Activated naive CD4-positive, alpha-beta T cell treated with anti-CD3 and anti-CD28 coated beads, Interleukin-2, amount 10 ng/mL, durations not matched to agents 7 days and 5 days (primary cell): ENCODE measurements around the gene PTPRK.

Source experiments
- CTCF ChIA-PET: fragments of 350-600 bp; sonication (Branson Sonifier 250); formaldehyde crosslinking; loops from one replicate; lab custom pipeline; 2021; ENCODE audit warnings: antibody characterized with exemption; lab: Charles Lee
- DNase-seq: peaks from one replicate; pipeline ENCODE4 v3.0.0-alpha.2; 2020
- H3K27ac Mint-ChIP-seq: one replicate; pipeline ENCODE4 v1.8.0; 2021; ENCODE audit warnings: mild to moderate bottlenecking, moderate library complexity, mixed read lengths
- H3K27me3 Mint-ChIP-seq: one replicate; pipeline ENCODE4 v1.8.0; 2021; ENCODE audit warnings: mild to moderate bottlenecking, mixed read lengths
- H3K36me3 Mint-ChIP-seq: one replicate; pipeline ENCODE4 v1.8.0; 2021; ENCODE audit warnings: mixed read lengths
- H3K4me1 Mint-ChIP-seq: one replicate; pipeline ENCODE4 v1.8.0; 2021; ENCODE audit warnings: mixed read lengths
- H3K4me3 Mint-ChIP-seq: one replicate; pipeline ENCODE4 v1.8.0; 2021; ENCODE audit warnings: mild to moderate bottlenecking, moderate library complexity, mixed read lengths
- H3K9me3 Mint-ChIP-seq: one replicate; pipeline ENCODE4 v1.8.0; 2021; ENCODE audit warnings: mixed read lengths

The PTPRK gene

DNA sequence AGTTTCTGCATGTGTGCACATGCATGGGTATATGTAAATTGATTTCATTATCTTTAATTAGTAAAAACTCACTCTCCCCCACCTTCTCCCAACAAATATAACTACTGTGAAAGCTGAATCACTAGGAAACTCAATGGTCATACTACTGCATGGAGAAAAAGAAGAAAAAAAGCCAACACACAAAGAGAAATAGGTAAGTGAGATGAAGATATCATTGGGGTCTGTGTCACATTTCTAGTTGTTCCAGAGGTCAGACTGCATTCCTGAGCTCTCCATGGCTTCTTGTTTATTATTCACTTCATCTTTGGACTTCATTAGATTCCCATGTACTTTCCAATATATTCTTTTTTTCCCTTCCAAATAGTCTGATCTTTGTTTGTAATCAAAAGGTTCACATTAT, 98.2 kb downstream of the PTPRK start:
- CTCF ChIA-PET, result no interaction called here
- Mint-ChIP-seq H3K4me3 (no peak overlapping the region), H3K27me3 (no peaks in the 10 kb centered on the region), H3K27ac (no peak overlapping the region), H3K9me3 (peaks cover 4% of the 10 kb centered on the region), H3K36me3 (no peaks in the 10 kb centered on the region), H3K4me1 (no peaks in the 10 kb centered on the region)
- no peak for DNase-seq

DNA sequence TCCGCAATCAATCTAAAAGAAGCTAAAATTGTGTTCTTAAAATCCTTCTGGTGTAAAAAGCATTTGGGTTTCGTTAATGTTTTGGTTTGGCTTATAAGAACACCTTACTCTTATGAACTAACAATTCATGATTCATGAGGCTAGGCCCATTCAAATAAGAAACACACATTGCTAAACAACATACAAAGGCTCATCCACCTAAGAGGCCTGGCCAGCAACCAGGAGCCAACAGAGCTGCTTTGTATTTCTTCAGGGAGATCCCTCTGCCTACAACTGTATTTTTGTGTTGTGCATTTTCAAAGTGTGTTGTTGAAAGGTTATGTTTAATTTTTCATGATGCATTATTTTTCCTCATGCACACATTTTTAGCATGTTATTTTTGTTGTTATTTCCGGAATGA, 98.6 kb downstream of the PTPRK start:
- H3K9me3 Mint-ChIP-seq, result peaks cover 4% of the 10 kb centered on the region
- no peak for DNase-seq
- CTCF ChIA-PET, result no interaction called here
- H3K4me3 Mint-ChIP-seq, result no peak overlapping the region
- no peak overlapping the region for H3K27ac Mint-ChIP-seq
- no peaks in the 10 kb centered on the region for H3K36me3 Mint-ChIP-seq
- no peaks in the 10 kb centered on the region for H3K4me1 Mint-ChIP-seq
- H3K27me3 Mint-ChIP-seq, result no peaks in the 10 kb centered on the region

DNA sequence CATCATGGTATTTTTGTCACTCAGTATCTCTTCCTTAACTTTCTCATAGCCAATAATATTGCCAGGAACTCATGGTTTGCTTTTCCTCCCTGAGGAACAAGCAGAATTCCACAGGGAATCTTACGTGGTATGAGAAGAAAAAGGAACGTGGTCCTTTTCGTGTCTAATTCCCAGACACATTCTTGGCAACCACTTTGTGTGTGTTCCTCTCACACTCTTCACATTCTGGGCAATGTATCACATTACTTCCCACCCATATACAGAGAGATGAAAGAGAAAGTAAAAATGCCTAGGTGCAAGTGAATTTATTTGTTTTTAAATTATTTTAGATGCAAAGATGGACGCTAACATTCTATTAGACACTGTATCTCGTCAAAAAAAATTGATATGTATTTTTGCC, 102.7 kb downstream of the PTPRK start:
- H3K27me3 Mint-ChIP-seq, result no peaks in the 10 kb centered on the region
- no peak overlapping the region for H3K27ac Mint-ChIP-seq

DNA sequence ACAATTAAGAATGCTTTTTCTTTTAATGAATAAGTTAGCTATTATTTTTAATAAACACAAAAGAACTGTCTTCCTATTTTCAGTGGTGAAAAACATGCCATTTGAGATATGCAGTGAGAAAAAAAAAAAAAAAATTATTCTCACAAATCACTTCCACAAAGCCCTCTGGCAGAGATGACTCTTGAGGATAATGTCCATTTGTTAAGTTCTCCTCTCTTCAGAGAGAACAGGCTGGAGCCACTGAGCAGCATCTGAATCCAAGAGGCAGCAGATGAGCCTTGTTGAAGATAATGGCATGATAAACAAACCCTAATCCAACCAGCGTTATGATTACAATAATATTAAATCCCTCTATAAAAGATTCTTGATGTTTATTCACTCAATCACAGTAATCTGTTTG, 105.0 kb downstream of the PTPRK start:
- CTCF ChIA-PET, result no interaction called here
- H3K27ac Mint-ChIP-seq, result no peak overlapping the region
- H3K4me1 Mint-ChIP-seq, result no peaks in the 10 kb centered on the region
- no peak for DNase-seq
- H3K9me3 Mint-ChIP-seq, result peaks cover 4% of the 10 kb centered on the region
- H3K4me3 Mint-ChIP-seq, result no peak overlapping the region
- no peaks in the 10 kb centered on the region for H3K36me3 Mint-ChIP-seq
- H3K27me3 Mint-ChIP-seq, result no peaks in the 10 kb centered on the region

More for the DNA sequence above, 102.7 kb downstream of the PTPRK start:
- Mint-ChIP-seq H3K9me3 (peaks cover 4% of the 10 kb centered on the region), H3K4me3 (no peak overlapping the region), H3K4me1 (no peaks in the 10 kb centered on the region), H3K36me3 (no peaks in the 10 kb centered on the region)
- CTCF ChIA-PET, result no interaction called here
- no peak for DNase-seq

DNA sequence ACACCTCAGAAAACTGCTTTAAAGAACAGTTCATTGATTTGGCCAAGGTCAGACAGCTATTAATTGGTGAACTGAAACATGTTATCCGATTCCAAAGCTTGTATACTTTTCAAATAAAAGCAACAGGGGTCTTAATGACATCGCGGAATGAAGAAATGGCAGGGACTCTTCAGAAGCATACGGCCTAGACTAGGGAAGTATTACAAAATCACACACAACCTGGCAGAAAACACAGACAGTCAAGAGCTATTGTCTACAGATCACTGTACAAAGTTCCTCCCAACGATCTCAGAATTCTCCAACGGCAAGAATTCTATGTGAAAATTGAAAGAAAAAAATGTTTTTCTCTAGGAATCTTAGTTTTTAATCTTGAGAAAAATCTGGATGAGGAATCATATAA, 105.5 kb downstream of the PTPRK start:
- Mint-ChIP-seq H3K36me3 (no peaks in the 10 kb centered on the region), H3K9me3 (peaks cover 4% of the 10 kb centered on the region), H3K4me3 (no peak overlapping the region), H3K27me3 (no peaks in the 10 kb centered on the region), H3K27ac (no peak overlapping the region), H3K4me1 (no peaks in the 10 kb centered on the region)
- CTCF ChIA-PET, result no interaction called here
- DNase-seq, result no peak

DNA sequence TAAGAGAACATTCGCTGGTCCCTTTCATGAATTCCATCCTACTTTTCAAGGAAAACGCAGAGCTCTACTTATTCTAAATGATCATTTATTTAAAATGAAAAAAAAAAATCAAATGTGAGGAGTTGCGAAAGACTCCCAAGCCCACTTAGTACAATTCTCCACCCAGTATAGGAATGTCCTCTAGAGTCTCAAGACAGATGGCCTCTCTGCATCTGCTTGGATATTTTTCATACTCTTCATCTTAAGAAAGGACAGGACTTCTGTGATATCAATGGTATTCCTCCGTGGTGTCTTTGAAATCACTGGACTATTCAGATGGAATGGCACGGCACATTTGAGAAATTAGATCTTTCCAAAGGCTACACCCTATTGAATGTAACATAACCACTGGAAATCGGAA, 107.1 kb downstream of the PTPRK start:
- H3K4me1 Mint-ChIP-seq, result no peaks in the 10 kb centered on the region
- CTCF ChIA-PET, result no interaction called here
- H3K27me3 Mint-ChIP-seq, result no peaks in the 10 kb centered on the region
- H3K36me3 Mint-ChIP-seq, result no peaks in the 10 kb centered on the region
- DNase-seq, result no peak
- H3K27ac Mint-ChIP-seq, result no peak overlapping the region
- H3K9me3 Mint-ChIP-seq, result peaks cover 2% of the 10 kb centered on the region
- no peak overlapping the region for H3K4me3 Mint-ChIP-seq

DNA sequence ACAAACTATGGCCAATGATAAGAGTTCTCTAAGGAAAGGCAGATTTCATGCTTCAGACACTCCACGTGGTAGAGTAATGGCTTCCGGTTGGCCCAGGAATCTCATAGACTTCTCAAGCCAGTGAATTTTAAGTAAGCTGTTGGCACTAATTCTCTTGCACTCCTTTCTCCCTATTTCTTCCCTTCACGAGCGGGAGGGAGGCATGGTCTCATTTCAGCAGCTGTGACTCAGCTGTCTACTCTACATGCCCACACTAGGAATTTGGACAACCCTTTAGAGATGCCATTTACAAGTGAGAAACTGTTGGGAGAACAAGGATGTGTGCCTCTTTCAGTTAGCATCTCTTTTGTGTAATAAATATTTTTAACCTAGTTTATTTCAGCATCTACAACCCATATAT, 107.7 kb downstream of the PTPRK start:
- H3K4me1 Mint-ChIP-seq, result no peaks in the 10 kb centered on the region
- H3K27ac Mint-ChIP-seq, result no peak overlapping the region
- no peak for DNase-seq
- H3K9me3 Mint-ChIP-seq, result peaks cover 1% of the 10 kb centered on the region
- H3K36me3 Mint-ChIP-seq, result no peaks in the 10 kb centered on the region
- H3K4me3 Mint-ChIP-seq, result no peak overlapping the region
- CTCF ChIA-PET, result no interaction called here
- H3K27me3 Mint-ChIP-seq, result no peaks in the 10 kb centered on the region

DNA sequence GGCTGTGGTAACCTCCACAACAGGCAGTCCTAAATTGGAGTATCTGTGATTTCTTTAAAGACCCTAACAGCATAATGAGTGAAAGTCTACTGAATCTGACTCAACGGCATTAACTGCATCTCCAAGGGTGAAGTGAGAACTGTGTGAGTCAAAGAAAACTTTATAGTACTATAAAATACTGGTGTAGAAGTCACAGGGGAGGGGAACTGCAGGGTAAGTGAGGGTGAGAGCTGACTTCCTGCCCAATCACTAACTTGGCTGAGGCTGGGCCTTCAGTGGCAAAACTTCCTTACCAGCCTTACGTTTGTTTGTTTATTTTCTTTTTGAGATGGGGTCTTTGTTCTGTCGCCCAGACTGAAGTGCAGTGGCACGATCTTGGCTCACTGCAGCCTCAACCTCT, 109.8 kb downstream of the PTPRK start:
- H3K27me3 Mint-ChIP-seq, result no peaks in the 10 kb centered on the region

DNA sequence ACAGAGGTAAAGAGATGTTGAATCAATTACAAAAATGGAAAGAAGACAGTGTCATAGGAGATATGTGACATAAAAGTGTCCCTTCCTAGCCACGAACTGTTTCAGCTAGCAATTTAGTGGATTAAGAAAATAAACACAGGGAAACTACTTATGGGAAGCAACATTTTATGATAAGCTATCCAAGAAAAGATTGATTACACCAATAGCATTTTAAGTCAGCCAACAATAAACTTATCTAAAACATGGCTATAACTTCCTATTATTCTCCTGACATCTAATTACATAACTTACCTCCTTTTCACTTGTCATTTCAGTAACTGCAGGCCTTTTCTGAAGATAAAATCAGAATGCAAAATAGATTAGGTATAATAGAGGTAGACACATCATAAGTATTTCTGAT, 111.4 kb downstream of the PTPRK start:
- Mint-ChIP-seq H3K27ac (no peak overlapping the region), H3K4me1 (no peaks in the 10 kb centered on the region), H3K9me3 (no peaks in the 10 kb centered on the region), H3K4me3 (no peak overlapping the region), H3K27me3 (no peaks in the 10 kb centered on the region), H3K36me3 (no peaks in the 10 kb centered on the region)
- CTCF ChIA-PET, result interaction anchor here (0.9 kb wide), 1 partner anchor 19 kb away, joined by 4 read pairs; no protein-coding TSS in a partner anchor
- no peak for DNase-seq

More for the DNA sequence above, 109.8 kb downstream of the PTPRK start:
- CTCF ChIA-PET, result interaction anchor here (0.7 to 0.9 kb wide), 2 partner anchors 10 to 31 kb away, joined by 3 read pairs; no protein-coding TSS in a partner anchor
- Mint-ChIP-seq H3K36me3 (no peaks in the 10 kb centered on the region), H3K4me1 (no peaks in the 10 kb centered on the region), H3K9me3 (no peaks in the 10 kb centered on the region), H3K4me3 (no peak overlapping the region), H3K27ac (no peak overlapping the region)
- no peak for DNase-seq

DNA sequence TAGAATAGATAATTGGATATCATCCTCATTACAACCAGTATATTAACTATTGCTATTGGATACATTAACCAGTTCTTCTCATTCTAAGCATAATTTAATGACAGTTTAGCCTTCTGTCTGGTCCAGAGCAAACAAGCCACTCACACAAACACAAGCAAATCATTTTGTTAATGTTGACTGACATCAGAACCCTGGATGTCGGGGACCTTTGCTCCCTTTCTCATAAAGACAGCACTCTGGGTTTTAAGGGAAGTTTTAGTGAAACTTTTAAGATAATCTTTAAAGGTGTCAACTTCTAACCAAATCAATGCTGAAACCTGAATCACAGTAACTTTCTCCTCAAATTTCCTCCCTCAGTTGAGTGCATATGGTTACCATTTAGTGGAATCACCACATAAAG, 113.9 kb downstream of the PTPRK start:
- Mint-ChIP-seq H3K27me3 (no peaks in the 10 kb centered on the region), H3K27ac (no peak overlapping the region), H3K4me3 (no peak overlapping the region), H3K36me3 (no peaks in the 10 kb centered on the region), H3K9me3 (no peaks in the 10 kb centered on the region), H3K4me1 (no peaks in the 10 kb centered on the region)
- CTCF ChIA-PET, result no interaction called here
- no peak for DNase-seq

DNA sequence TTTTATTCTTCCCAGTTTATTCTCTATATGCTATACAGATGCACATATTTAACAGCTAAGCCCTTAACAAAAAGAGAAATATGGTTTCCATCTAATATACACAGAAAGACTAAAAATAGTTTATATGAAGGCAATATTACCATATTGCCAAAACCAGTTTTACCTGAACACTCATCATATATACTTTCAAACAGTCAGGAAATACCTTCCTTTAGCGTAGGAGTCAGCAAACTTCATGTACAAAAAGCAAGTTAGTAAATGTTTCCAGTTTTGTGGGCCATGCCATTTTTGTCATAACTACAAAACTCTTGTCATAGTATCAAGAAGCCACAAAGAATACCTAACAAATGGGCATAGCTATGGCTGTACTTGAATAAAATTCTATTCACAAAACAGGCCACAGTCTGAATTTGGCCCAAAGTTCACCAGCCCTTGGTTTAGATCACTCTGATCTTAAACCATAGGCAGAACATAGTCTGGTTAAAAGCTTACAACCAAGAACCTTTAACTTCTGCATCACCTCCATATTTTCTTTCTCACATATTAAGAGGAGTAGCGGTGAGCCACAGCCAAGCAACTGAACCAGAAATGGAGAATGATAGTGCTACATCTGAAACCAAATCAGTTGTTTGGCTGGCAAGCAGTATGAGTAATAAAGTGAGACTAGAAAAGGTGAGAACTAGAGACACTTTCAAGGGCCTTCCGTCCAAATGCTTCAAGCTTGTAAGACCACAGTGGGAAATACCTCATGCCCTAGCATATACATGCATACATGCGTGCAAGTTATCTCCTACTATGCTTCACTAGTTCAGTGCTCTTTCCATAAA, 116.6 kb downstream of the PTPRK start:
- H3K4me3 Mint-ChIP-seq, result no peak overlapping the region
- no peak overlapping the region for H3K27ac Mint-ChIP-seq
- H3K36me3 Mint-ChIP-seq, result no peaks in the 10 kb centered on the region
- no peaks in the 10 kb centered on the region for H3K4me1 Mint-ChIP-seq
- CTCF ChIA-PET, result interaction anchor here (0.5 to 1.1 kb wide), 2 partner anchors 108 to 199 kb away, joined by 3 to 4 read pairs; no protein-coding TSS in a partner anchor
- no peaks in the 10 kb centered on the region for H3K9me3 Mint-ChIP-seq
- H3K27me3 Mint-ChIP-seq, result no peaks in the 10 kb centered on the region
- DNase-seq, result no peak

DNA sequence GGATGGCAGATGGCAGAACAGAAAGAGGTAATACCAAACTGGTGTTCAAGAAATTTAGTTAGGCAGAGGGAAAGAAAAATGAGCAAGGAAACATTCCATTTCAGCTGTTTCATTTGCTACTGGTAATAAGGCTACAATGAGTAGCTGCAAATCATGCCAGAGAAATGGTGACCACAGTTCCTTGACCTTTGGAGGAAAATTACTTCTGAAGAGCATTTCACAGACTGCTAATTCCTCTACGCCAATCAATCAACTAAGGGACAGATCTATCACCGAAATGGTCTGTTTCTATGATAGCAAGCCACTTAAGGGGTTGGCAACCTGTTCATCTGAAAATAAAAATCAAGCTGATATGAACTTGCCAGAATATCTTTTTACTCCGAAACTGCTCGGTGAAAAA, 119.5 kb downstream of the PTPRK start:
- CTCF ChIA-PET, result interaction anchor here (0.9 kb wide), 1 partner anchor 10 kb away, joined by 3 read pairs; no protein-coding TSS in a partner anchor
- Mint-ChIP-seq H3K27ac (no peak overlapping the region), H3K4me1 (no peaks in the 10 kb centered on the region), H3K27me3 (no peaks in the 10 kb centered on the region), H3K9me3 (no peaks in the 10 kb centered on the region), H3K4me3 (no peak overlapping the region), H3K36me3 (no peaks in the 10 kb centered on the region)
- DNase-seq, result no peak

DNA sequence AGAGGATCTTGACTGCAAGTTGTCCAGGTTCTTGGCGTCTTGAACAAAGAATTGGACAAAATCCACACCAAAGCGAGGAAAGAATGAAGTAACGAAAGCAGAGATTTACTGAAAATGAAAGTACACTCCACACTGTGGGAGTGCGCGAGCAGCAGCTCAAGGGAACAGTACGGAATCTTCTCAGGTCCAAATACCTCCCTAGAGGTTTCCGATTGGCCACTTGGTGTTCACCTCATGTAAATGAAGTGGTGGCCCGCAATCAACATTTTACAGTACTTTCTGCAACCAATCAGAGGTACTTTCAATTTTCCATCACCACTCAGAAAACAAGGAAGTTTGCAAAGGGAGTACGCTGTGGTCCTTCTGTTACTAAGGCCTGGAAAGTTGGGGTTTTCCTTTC, 122.4 kb downstream of the PTPRK start:
- Mint-ChIP-seq H3K27me3 (no peaks in the 10 kb centered on the region), H3K36me3 (no peaks in the 10 kb centered on the region), H3K27ac (no peak overlapping the region), H3K9me3 (no peaks in the 10 kb centered on the region), H3K4me3 (no peak overlapping the region), H3K4me1 (no peaks in the 10 kb centered on the region)
- CTCF ChIA-PET, result no interaction called here
- no peak for DNase-seq

DNA sequence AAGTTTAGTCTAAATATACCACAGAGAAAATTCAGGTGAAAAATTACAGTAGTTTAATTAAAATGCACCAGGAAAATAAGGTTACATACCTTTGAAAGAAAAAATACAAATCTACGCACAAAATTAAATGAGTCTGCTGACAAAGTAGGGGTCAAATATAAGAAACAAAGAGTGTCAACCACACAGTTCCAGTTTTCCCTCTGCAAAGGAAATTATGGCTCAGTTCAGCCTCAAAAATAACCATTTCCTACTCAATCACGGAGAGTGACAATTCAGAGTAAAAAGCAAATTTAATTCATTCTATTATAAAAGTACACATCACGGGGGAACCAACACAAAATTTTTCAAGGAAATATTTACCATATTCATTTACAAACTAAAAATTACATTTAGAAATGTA, 124.8 kb downstream of the PTPRK start:
- no peak overlapping the region for H3K4me3 Mint-ChIP-seq
- DNase-seq, result no peak
- H3K4me1 Mint-ChIP-seq, result no peaks in the 10 kb centered on the region
- CTCF ChIA-PET, result no interaction called here
- no peak overlapping the region for H3K27ac Mint-ChIP-seq
- no peaks in the 10 kb centered on the region for H3K9me3 Mint-ChIP-seq
- no peaks in the 10 kb centered on the region for H3K36me3 Mint-ChIP-seq
- H3K27me3 Mint-ChIP-seq, result no peaks in the 10 kb centered on the region

DNA sequence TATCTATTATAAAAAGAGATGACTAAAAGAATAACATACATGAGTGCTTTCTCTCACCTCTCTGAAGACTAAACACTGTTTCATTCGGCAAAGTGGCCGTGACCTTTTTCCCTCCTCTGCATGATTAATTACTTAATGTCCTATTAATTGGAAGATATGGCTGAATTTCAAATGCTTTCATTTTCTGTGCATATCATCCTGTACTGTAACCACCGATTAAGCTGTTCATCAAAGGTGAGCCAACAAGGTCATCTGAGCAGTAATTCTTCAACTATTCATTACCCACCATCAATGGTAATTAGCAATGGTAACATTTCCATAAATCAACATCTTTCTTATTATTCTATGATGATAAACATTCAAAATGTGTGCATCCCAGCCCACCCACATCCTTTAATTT, 125.2 kb downstream of the PTPRK start:
- H3K36me3 Mint-ChIP-seq, result no peaks in the 10 kb centered on the region
- H3K27me3 Mint-ChIP-seq, result no peaks in the 10 kb centered on the region
- H3K4me3 Mint-ChIP-seq, result no peak overlapping the region
- DNase-seq, result no peak
- H3K4me1 Mint-ChIP-seq, result no peaks in the 10 kb centered on the region
- no peak overlapping the region for H3K27ac Mint-ChIP-seq
- H3K9me3 Mint-ChIP-seq, result no peaks in the 10 kb centered on the region
- CTCF ChIA-PET, result no interaction called here
